Heart left ventricle (tissue), 13 donors: ENCODE data around the gene ATP7B.

ENCODE experiments used
- CTCF ChIP-seq, 12 donors: fragments of 200-600 bp; sonication (generic) in 4 of 12; IDR thresholded peaks; one replicate each; pipeline versions ENCODE4 v1.5.0 to v1.8.0; 2018 to 2022; ENCODE audit warnings: antibody characterized with exemption in 12 of 12, mild to moderate bottlenecking in 5 of 12
- POLR2A ChIP-seq, 2 donors: fragments of 450-650 bp; IDR thresholded peaks; one replicate each; pipeline ENCODE4 v1.6.1; 2017; ENCODE audit warnings: antibody characterized with exemption in 2 of 2, mild to moderate bottlenecking in 2 of 2, moderate library complexity in 2 of 2
- donor health status: ischemic (EF 13 %, LVEDD 7.1; RV severe dilation, severe dysfunction).
- donor health status: DM: no; HTN: yes; CAD: no.
- donor health status: DM: no; HTN: no; CAD: no.
- donor health status: ischemic (EF 25% LVEDD 6.9; RV normal size, moderate dysfunction).
- donor health status: ischemic (EF 25% LVEDD 5.7; RV mildly dilated, moderate dysfunction).
- donor health status: ischemic (EF 35%, LVEDD 5.7; RV mildly dilated, moderate dysfunction).
- donor health status: nonischemic (EF 11% LVEDD 7.7; RV severe dilation, severe dysfunction).
- donor health status: DM: yes; HTN: yes; CAD: no.
- donor health status: PGD.
- donor health status: ischemic (EF 29% LVEDD 5.4; RV normal size, mild dysfunction).
- donor health status: nonischemic (EF 23%, LVEDD 6.1; RV moderate dilation, normal function).

- TF ChIP-seq CTCF (IDR thresholded peaks at IDR 0.05) (no peak), POLR2A (IDR thresholded peaks at IDR 0.05) (no peak)
These were observed 84.1 kb downstream of the ATP7B start for GRCh38 chr13:51927129-51927528.
